ENCODE results near the gene LONRF2.

- TF ChIP-seq, protein P1, sequence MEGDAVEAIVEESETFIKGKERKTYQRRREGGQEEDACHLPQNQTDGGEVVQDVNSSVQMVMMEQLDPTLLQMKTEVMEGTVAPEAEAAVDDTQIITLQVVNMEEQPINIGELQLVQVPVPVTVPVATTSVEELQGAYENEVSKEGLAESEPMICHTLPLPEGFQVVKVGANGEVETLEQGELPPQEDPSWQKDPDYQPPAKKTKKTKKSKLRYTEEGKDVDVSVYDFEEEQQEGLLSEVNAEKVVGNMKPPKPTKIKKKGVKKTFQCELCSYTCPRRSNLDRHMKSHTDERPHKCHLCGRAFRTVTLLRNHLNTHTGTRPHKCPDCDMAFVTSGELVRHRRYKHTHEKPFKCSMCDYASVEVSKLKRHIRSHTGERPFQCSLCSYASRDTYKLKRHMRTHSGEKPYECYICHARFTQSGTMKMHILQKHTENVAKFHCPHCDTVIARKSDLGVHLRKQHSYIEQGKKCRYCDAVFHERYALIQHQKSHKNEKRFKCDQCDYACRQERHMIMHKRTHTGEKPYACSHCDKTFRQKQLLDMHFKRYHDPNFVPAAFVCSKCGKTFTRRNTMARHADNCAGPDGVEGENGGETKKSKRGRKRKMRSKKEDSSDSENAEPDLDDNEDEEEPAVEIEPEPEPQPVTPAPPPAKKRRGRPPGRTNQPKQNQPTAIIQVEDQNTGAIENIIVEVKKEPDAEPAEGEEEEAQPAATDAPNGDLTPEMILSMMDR (conservative IDR thresholded peaks at IDR 0.05 in 1 of 2, IDR thresholded peaks at IDR 0.05 in 1 of 2; ENCODE audit: low read depth in 1 of 2, low read length in 2 of 2): no peak
- no peak for TF ChIP-seq EZH2 (IDR thresholded peaks at IDR 0.05; ENCODE audit: low read length, missing control alignments)
These were observed 28.2 kb downstream of the LONRF2 start for GRCh38 chr2:100294162-100294497.

Data from fibroblast of lung (primary cell).